ENCODE data around the gene SLC8A1.
A peak's percentile ranks its signal among the peaks of the same experiment; 100 is the strongest.

The SLC8A1 gene

DNA sequence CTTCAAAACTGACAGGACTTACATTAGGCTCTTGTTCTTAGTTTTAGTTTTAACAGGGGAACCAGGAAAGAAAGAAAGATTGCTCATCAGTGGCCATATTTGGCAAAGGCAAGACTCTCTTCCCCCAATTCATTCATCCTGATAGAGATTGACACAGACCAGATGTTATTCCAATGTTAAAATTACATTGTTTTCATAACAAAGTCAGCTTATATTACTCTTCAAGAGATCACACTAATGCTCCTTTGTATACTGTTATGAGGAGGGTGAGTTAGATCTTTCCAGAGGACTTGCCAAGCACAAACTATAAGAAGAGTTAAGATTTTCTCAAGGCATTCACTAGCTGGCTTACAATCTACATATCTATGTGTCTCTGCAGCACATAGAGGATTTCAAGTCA, 252.1 kb downstream of the SLC8A1 start:
- DNase-seq (ENCODE audit: low read depth), result no peak
- TF ChIP-seq, protein P1, sequence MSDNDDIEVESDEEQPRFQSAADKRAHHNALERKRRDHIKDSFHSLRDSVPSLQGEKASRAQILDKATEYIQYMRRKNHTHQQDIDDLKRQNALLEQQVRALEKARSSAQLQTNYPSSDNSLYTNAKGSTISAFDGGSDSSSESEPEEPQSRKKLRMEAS (IDR thresholded peaks at IDR 0.05; ENCODE audit: low read depth, low read length), result no peak
- no peak for TF ChIP-seq CTCF (IDR thresholded peaks at IDR 0.05; ENCODE audit: low read depth, low read length)
- TF ChIP-seq MYC (IDR thresholded peaks at IDR 0.05; ENCODE audit: low read depth, low read length), result no peak
- TF ChIP-seq POLR2A (IDR thresholded peaks at IDR 0.05; ENCODE audit: extremely low read depth, insufficient read length), result no peak
- no peak overlapping the region for H3K4me3 ChIP-seq (ENCODE audit: low read depth, low read length)

- TF ChIP-seq, protein P1 (IDR thresholded peaks at IDR 0.05; ENCODE audit: low read depth, low read length), result no peak
- TF ChIP-seq POLR2A (IDR thresholded peaks at IDR 0.05; ENCODE audit: extremely low read depth, insufficient read length), result no peak
- TF ChIP-seq MYC (IDR thresholded peaks at IDR 0.05; ENCODE audit: low read depth, low read length), result no peak
- no peak for TF ChIP-seq CTCF (IDR thresholded peaks at IDR 0.05; ENCODE audit: low read depth, low read length)
- H3K4me3 ChIP-seq (ENCODE audit: low read depth, low read length), result no peak overlapping the region
- no peak for DNase-seq (ENCODE audit: low read depth)
Measured at GRCh38 chr2:40197121-40197520, 254.8 kb downstream of the SLC8A1 start.

DNA sequence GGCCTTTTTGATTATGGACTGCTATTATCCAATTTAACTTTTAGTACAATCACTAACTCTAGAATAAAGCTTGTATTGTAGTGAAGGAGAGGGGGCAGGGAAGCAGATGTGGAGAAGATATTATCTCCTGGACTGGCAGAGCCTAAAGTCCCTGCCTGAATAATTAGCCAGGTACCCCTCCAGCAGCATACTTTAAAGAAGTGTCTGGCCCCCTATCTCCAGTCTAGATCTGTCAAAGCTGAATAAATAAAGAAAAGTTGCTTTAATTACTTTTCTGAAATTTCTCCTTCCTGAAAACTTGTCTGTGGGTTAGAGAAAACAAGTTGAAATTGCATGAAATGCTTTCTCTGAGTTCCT, 258.2 kb downstream of the SLC8A1 start:
- no peak overlapping the region for H3K4me3 ChIP-seq (ENCODE audit: low read depth, low read length)
- DNase-seq (ENCODE audit: low read depth), result no peak
- TF ChIP-seq, protein P1 (IDR thresholded peaks at IDR 0.05; ENCODE audit: low read depth, low read length), result no peak
- TF ChIP-seq MYC (IDR thresholded peaks at IDR 0.05; ENCODE audit: low read depth, low read length) (no peak), POLR2A (IDR thresholded peaks at IDR 0.05; ENCODE audit: extremely low read depth, insufficient read length) (no peak), CTCF (IDR thresholded peaks at IDR 0.05; ENCODE audit: low read depth, low read length) (no peak)

- TF ChIP-seq POLR2A (IDR thresholded peaks at IDR 0.05; ENCODE audit: extremely low read depth, insufficient read length) (no peak), MYC (IDR thresholded peaks at IDR 0.05; ENCODE audit: low read depth, low read length) (no peak), CTCF (IDR thresholded peaks at IDR 0.05; ENCODE audit: low read depth, low read length) (no peak)
- TF ChIP-seq, protein P1 (IDR thresholded peaks at IDR 0.05; ENCODE audit: low read depth, low read length), result no peak
- H3K4me3 ChIP-seq (ENCODE audit: low read depth, low read length), result no peak overlapping the region
- peak; percentile 15 for DNase-seq (ENCODE audit: low read depth)
Measured at GRCh38 chr2:40192864-40193669, 258.8 kb downstream of the SLC8A1 start.

DNA sequence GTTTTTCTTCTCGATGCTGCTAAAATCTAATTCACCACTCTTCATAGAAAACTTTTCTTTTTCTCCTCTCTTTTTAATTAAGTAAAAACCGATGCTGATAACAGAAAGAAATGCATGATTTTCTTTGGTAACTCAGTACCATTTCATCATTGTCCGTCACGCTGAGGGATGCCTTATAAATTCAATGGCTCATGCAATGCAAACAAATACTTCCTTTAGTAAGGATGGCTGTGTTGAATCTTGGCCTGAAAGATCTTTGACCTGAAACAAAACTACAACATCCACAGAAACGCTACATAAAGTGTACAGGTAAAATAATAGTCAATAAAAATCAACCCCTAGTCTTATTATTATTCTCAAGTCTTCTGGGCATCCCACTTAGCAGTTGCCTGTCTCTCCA, 261.4 kb downstream of the SLC8A1 start:
- no peak for DNase-seq (ENCODE audit: low read depth)
- no peak overlapping the region for H3K4me3 ChIP-seq (ENCODE audit: low read depth, low read length)
- TF ChIP-seq MYC (IDR thresholded peaks at IDR 0.05; ENCODE audit: low read depth, low read length) (no peak), POLR2A (IDR thresholded peaks at IDR 0.05; ENCODE audit: extremely low read depth, insufficient read length) (no peak), CTCF (IDR thresholded peaks at IDR 0.05; ENCODE audit: low read depth, low read length) (no peak)
- TF ChIP-seq, protein P1 (IDR thresholded peaks at IDR 0.05; ENCODE audit: low read depth, low read length), result no peak
